SK-N-SH treated with all-trans-retinoic acid at 6 μM for 48 hours (cell line): Measurements from ENCODE around the gene CRTC3.

Experiments
- ATAC-seq: fragments of 200-7000 bp; cut with Tn5 transposase; 3 replicates; pipeline ENCODE4 v1.9.1; 2020; ENCODE audit warnings: mild to moderate bottlenecking, moderate library complexity
- ARNTL ChIP-seq: fragments of 450-650 bp; formaldehyde crosslinking; IDR thresholded peaks from 2 replicates; pipeline ENCODE4 v1.5.0; 2020; ENCODE audit warnings: low read depth, mild to moderate bottlenecking, moderate library complexity, borderline replicate concordance
- BACH2 ChIP-seq: fragments of 250-450 bp; sonication (Bioruptor Pico); IDR thresholded peaks from 2 replicates; pipeline ENCODE4 v1.9.0; 2021; ENCODE audit warnings: mild to moderate bottlenecking, borderline replicate concordance
- CSDC2 ChIP-seq: fragments of 250-450 bp; sonication (Bioruptor Pico); IDR thresholded peaks from 2 replicates; pipeline ENCODE4 v1.5.0; 2020; ENCODE audit warnings: mild to moderate bottlenecking, moderate library complexity
- CSRNP3 ChIP-seq: fragments of 250-450 bp; sonication (Bioruptor Pico); IDR thresholded peaks from 2 replicates; pipeline ENCODE4 v1.5.1; 2021; ENCODE audit warnings: mild to moderate bottlenecking, moderate library complexity
- ESRRG ChIP-seq: fragments of 250-450 bp; sonication (Bioruptor Pico); IDR thresholded peaks from 2 replicates; pipeline ENCODE4 v1.6.1; 2021; ENCODE audit warnings: mild to moderate bottlenecking
- GLIS3 ChIP-seq: fragments of 250-450 bp; sonication (Bioruptor Pico); IDR thresholded peaks from 2 replicates; pipeline ENCODE4 v1.5.0; 2020; ENCODE audit warnings: mild to moderate bottlenecking, moderate library complexity
- ISL1 ChIP-seq: fragments of 250-450 bp; sonication (Bioruptor Pico); IDR thresholded peaks from 2 replicates; pipeline ENCODE4 v2.1.2; 2022; ENCODE audit warnings: mild to moderate bottlenecking, moderate library complexity
- PATZ1 ChIP-seq: fragments of 250-450 bp; sonication (Bioruptor Pico); IDR thresholded peaks from 2 replicates; pipeline ENCODE4 v1.8.0; 2020; ENCODE audit warnings: mild to moderate bottlenecking, moderate library complexity, borderline replicate concordance
- RARB ChIP-seq: fragments of 250-450 bp; sonication (Bioruptor Pico); IDR thresholded peaks from 2 replicates; pipeline ENCODE4 v1.8.0; 2021; ENCODE audit warnings: mild to moderate bottlenecking, moderate library complexity
- SNAI2 ChIP-seq: fragments of 250-450 bp; sonication (Bioruptor Pico); IDR thresholded peaks from 2 replicates; pipeline ENCODE4 v1.5.0; 2020; ENCODE audit warnings: mild to moderate bottlenecking, moderate library complexity
- TCF4 ChIP-seq: fragments of 250-450 bp; sonication (Bioruptor Pico); IDR thresholded peaks from 2 replicates; pipeline ENCODE4 v1.8.0; 2021; ENCODE audit warnings: mild to moderate bottlenecking, moderate library complexity, borderline replicate concordance
- TOX ChIP-seq: fragments of 250-450 bp; sonication (Bioruptor Pico); IDR thresholded peaks from 2 replicates; pipeline ENCODE4 v1.8.0; 2021; ENCODE audit warnings: mild to moderate bottlenecking, moderate library complexity, borderline replicate concordance
- ZFP3 ChIP-seq: fragments of 250-450 bp; sonication (Bioruptor Pico); IDR thresholded peaks from 2 replicates; pipeline ENCODE4 v1.5.0; 2020; ENCODE audit warnings: mild to moderate bottlenecking, moderate library complexity
- ZNF565 ChIP-seq: fragments of 450-650 bp; formaldehyde crosslinking; conservative IDR thresholded peaks from 2 replicates; pipeline ENCODE4 v1.5.0; 2020; ENCODE audit warnings: low read depth, mild to moderate bottlenecking, moderate library complexity
- ZNF70 ChIP-seq: fragments of 450-650 bp; formaldehyde crosslinking; IDR thresholded peaks from 2 replicates; pipeline ENCODE4 v1.5.0; 2020; ENCODE audit warnings: mild to moderate bottlenecking, moderate library complexity
- ZNF8 ChIP-seq: fragments of 450-650 bp; formaldehyde crosslinking; IDR thresholded peaks from 2 replicates; pipeline ENCODE4 v1.5.0; 2020; ENCODE audit warnings: mild to moderate bottlenecking, moderate library complexity
- TF ChIP-seq, protein P1 (sequence below): fragments of 250-450 bp; sonication (Bioruptor Pico); IDR thresholded peaks from 2 replicates; pipeline ENCODE4 v1.5.1; 2020; ENCODE audit warnings: low read depth, mild to moderate bottlenecking, moderate library complexity
- TF ChIP-seq, protein P2 (sequence below): fragments of 250-450 bp; sonication (Bioruptor Pico); IDR thresholded peaks from 2 replicates; pipeline ENCODE4 v1.8.0; 2021; ENCODE audit warnings: low read depth, mild to moderate bottlenecking, moderate library complexity, borderline replicate concordance

CRTC3 gene

GRCh38 chr15:90617171-90617570 is 87.4 kb downstream of the CRTC3 start (continued):
- TF ChIP-seq ARNTL (CRISPR knock-in tag) (no peak), ESRRG (CRISPR knock-in tag) (no peak), ZFP3 (CRISPR knock-in tag) (no peak), TOX (no peak), ZNF565 (CRISPR knock-in tag) (no peak), CSRNP3 (no peak), ZNF8 (no peak)

GRCh38 chr15:90617668-90618097 is 88.0 kb downstream of the CRTC3 start:
- TF ChIP-seq ZFP3 (CRISPR knock-in tag) (no peak), PATZ1 (CRISPR knock-in tag) (no peak), RARB (CRISPR knock-in tag) (no peak), TCF4 (CRISPR knock-in tag) (no peak), CSDC2 (no peak)
- no peak for ATAC-seq

GRCh38 chr15:90618330-90619125 is 88.8 kb downstream of the CRTC3 start:
- ATAC-seq, result peak; percentile 59; the same call in 2 of the 3 replicates
- no peak for TF ChIP-seq ZFP3 (CRISPR knock-in tag)
- no peak for TF ChIP-seq ISL1 (CRISPR knock-in tag)
- TF ChIP-seq, protein P1, sequence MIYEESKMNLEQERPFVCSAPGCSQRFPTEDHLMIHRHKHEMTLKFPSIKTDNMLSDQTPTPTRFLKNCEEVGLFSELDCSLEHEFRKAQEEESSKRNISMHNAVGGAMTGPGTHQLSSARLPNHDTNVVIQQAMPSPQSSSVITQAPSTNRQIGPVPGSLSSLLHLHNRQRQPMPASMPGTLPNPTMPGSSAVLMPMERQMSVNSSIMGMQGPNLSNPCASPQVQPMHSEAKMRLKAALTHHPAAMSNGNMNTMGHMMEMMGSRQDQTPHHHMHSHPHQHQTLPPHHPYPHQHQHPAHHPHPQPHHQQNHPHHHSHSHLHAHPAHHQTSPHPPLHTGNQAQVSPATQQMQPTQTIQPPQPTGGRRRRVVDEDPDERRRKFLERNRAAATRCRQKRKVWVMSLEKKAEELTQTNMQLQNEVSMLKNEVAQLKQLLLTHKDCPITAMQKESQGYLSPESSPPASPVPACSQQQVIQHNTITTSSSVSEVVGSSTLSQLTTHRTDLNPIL (CRISPR knock-in tag), result no peak
- TF ChIP-seq GLIS3 (CRISPR knock-in tag), result no peak
- TF ChIP-seq RARB (CRISPR knock-in tag), result no peak
- TF ChIP-seq, protein P2, sequence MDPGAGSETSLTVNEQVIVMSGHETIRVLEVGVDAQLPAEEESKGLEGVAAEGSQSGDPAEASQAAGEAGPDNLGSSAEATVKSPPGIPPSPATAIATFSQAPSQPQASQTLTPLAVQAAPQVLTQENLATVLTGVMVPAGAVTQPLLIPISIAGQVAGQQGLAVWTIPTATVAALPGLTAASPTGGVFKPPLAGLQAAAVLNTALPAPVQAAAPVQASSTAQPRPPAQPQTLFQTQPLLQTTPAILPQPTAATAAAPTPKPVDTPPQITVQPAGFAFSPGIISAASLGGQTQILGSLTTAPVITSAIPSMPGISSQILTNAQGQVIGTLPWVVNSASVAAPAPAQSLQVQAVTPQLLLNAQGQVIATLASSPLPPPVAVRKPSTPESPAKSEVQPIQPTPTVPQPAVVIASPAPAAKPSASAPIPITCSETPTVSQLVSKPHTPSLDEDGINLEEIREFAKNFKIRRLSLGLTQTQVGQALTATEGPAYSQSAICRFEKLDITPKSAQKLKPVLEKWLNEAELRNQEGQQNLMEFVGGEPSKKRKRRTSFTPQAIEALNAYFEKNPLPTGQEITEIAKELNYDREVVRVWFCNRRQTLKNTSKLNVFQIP (CRISPR knock-in tag), result no peak
- TF ChIP-seq PATZ1 (CRISPR knock-in tag), result no peak
- TF ChIP-seq ZNF8, result no peak
- TF ChIP-seq SNAI2 (CRISPR knock-in tag), result no peak
- no peak for TF ChIP-seq CSDC2
- TF ChIP-seq, all 23 proteins: peak for 0

DNA sequence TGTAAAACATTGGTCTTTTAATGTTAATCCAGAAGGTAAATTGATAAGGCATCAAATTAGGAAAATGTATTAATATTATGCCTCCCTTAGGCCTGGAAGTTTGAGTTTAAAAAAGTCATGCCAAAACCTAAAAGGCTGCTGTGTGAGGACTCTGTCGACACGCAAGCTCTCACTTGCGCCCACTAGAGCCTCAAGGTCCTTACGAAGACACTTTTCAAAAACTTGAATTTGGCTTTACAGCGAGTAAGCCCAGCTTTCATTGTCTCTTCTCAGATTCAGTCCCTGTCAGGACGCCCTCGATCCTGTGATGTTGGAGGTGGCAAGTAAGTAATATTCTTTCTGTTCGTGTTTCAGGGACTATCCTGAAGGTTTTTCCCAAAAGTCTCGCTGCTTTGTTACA is 89.7 kb downstream of the CRTC3 start:
- TF ChIP-seq ZFP3 (CRISPR knock-in tag) (no peak), TOX (no peak), TCF4 (CRISPR knock-in tag) (no peak), ESRRG (CRISPR knock-in tag) (no peak), ZNF70 (CRISPR knock-in tag) (no peak), BACH2 (CRISPR knock-in tag) (no peak), ZNF8 (no peak), SNAI2 (CRISPR knock-in tag) (no peak)

More for the DNA sequence above, 89.7 kb downstream of the CRTC3 start:
- ATAC-seq, result no peak
